A673 (cell line): ENCODE results near the gene SOWAHD.

ENCODE experiments used
- EZH2 ChIP-seq: fragments of 200-600 bp; sonication (generic); IDR thresholded peaks from 2 replicates; pipeline ENCODE4 v1.6.1; 2017; ENCODE audit warnings: borderline replicate concordance, low read depth, mild to moderate bottlenecking, mixed read lengths, antibody characterized with exemption, low read length; ENCODE audit not compliant: poor library complexity, severe bottlenecking
- TF ChIP-seq, protein P1 (sequence below): fragments of 300-800, 200-600 bp; sonication (generic); conservative IDR thresholded peaks from 2 replicates; pipeline ENCODE4 v1.5.1; 2017; ENCODE audit warnings: low read depth, mild to moderate bottlenecking, antibody characterized with exemption, low read length, moderate library complexity, mixed read lengths

DNA sequence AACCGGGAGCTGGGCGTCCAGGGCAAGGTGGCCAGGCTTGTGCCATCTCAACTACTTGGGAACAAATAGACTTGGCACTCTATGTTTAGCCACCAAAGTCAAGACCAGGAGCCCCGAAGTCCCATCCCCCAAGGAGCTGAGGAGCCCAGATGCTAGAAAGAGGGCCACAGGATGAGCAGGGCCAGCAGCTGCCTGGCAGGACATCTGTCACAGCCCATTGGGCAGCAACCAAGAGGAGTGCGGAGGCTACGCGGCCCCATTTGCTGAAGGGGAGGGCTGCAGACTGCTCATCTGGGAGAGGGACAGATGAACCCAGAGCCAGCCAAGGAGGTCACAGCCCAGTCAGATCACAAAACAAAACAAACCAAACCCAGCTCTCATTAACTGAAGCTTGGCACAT is 22.9 kb upstream of the SOWAHD start:
- TF ChIP-seq, protein P1, sequence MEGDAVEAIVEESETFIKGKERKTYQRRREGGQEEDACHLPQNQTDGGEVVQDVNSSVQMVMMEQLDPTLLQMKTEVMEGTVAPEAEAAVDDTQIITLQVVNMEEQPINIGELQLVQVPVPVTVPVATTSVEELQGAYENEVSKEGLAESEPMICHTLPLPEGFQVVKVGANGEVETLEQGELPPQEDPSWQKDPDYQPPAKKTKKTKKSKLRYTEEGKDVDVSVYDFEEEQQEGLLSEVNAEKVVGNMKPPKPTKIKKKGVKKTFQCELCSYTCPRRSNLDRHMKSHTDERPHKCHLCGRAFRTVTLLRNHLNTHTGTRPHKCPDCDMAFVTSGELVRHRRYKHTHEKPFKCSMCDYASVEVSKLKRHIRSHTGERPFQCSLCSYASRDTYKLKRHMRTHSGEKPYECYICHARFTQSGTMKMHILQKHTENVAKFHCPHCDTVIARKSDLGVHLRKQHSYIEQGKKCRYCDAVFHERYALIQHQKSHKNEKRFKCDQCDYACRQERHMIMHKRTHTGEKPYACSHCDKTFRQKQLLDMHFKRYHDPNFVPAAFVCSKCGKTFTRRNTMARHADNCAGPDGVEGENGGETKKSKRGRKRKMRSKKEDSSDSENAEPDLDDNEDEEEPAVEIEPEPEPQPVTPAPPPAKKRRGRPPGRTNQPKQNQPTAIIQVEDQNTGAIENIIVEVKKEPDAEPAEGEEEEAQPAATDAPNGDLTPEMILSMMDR = no peak
- TF ChIP-seq EZH2 = no peak
